ENCODE results near the gene NR2E1. TPM values are rescaled to one million over a fixed set of nuclear protein-coding genes. Genes with fewer than 3 reads are reported as not detected.

The NR2E1 gene
- total and polyA plus RNA-seq, 7 donors, result not detected

GRCh38 chr6:108123946-108124345 lies 41.9 kb upstream of the NR2E1 start:
- intact Hi-C loops (cut with DNase I), result no loop called here
- no peak for TF ChIP-seq EP300 (IDR thresholded peaks at IDR 0.05)
- no peak for TF ChIP-seq POLR2AphosphoS5 (IDR thresholded peaks at IDR 0.05)
- no peak for TF ChIP-seq CTCF (IDR thresholded peaks at IDR 0.05)
- no peak for TF ChIP-seq POLR2A (IDR thresholded peaks at IDR 0.05)
- no peak overlapping the region for H3K27ac ChIP-seq
- no peak overlapping the region for H3K4me3 ChIP-seq
- H3K27me3 ChIP-seq, result peaks cover 15 to 87% (median 46%) of the 10 kb centered on the region in 3 donors
- peaks cover 0 to 9% (median 6%) of the 10 kb centered on the region in 4 donors for H3K4me1 ChIP-seq
- no peaks in the 10 kb centered on the region for H3K36me3 ChIP-seq
- H3K9me3 ChIP-seq, result no peaks in the 10 kb centered on the region
- no peak for DNase-seq
- 20 to 35% methylated on average over 7 of the region's 7 CpGs for WGBS, 2 donors

- Histone ChIP-seq H3K27ac (no peak overlapping the region), H3K9me3 (no peaks in the 10 kb centered on the region), H3K27me3 (peaks cover 4 to 56% (median 31%) of the 10 kb centered on the region in 3 donors), H3K4me3 (no peak overlapping the region), H3K36me3 (no peaks in the 10 kb centered on the region), H3K4me1 (no peaks in the 10 kb centered on the region)
- TF ChIP-seq POLR2A (IDR thresholded peaks at IDR 0.05), result no peak
- no peak for TF ChIP-seq CTCF (IDR thresholded peaks at IDR 0.05)
- no peak for TF ChIP-seq EP300 (IDR thresholded peaks at IDR 0.05)
- no peak for TF ChIP-seq POLR2AphosphoS5 (IDR thresholded peaks at IDR 0.05)
- intact Hi-C loops (cut with DNase I), result no loop called here
- DNase-seq, result no peak
- 88 to 91% methylated on average over 1 of the region's 1 CpG for WGBS, 2 donors
These were observed 38.8 kb upstream of the NR2E1 start for GRCh38 chr6:108127056-108127455.

- peaks cover 4 to 48% (median 29%) of the 10 kb centered on the region in 3 donors for H3K27me3 ChIP-seq
- 31 to 64% methylated on average over 2 of the region's 2 CpGs for WGBS, 2 donors
- H3K36me3 ChIP-seq, result no peaks in the 10 kb centered on the region
- TF ChIP-seq POLR2A (IDR thresholded peaks at IDR 0.05), result no peak
- no peak for TF ChIP-seq EP300 (IDR thresholded peaks at IDR 0.05)
- no peak for TF ChIP-seq CTCF (IDR thresholded peaks at IDR 0.05)
- no peak for TF ChIP-seq POLR2AphosphoS5 (IDR thresholded peaks at IDR 0.05)
- no peaks in the 10 kb centered on the region for H3K9me3 ChIP-seq
- H3K4me1 ChIP-seq, result no peaks in the 10 kb centered on the region
- intact Hi-C loops (cut with DNase I), result no loop called here
- H3K4me3 ChIP-seq, result no peak overlapping the region
- no peak for DNase-seq
- no peak overlapping the region for H3K27ac ChIP-seq
These were observed 38.0 kb upstream of the NR2E1 start for GRCh38 chr6:108127826-108128225.

GRCh38 chr6:108130262-108130661 lies 35.6 kb upstream of the NR2E1 start:
- H3K9me3 ChIP-seq, result no peaks in the 10 kb centered on the region
- no peak overlapping the region for H3K27ac ChIP-seq
- intact Hi-C loops (cut with DNase I), result loop anchor here (10.0 kb wide), 1 partner anchor 135 kb away; the partner anchor contains the start of gene SNX3
- TF ChIP-seq POLR2AphosphoS5 (IDR thresholded peaks at IDR 0.05) (no peak), POLR2A (IDR thresholded peaks at IDR 0.05) (no peak), CTCF (IDR thresholded peaks at IDR 0.05) (no peak), EP300 (IDR thresholded peaks at IDR 0.05) (no peak)
- no peaks in the 10 kb centered on the region for H3K36me3 ChIP-seq
- peaks cover 0 to 15% (median 13%) of the 10 kb centered on the region in 4 donors for H3K4me1 ChIP-seq
- no peak for DNase-seq
- H3K4me3 ChIP-seq, result no peak overlapping the region
- H3K27me3 ChIP-seq, result peaks cover 0 to 35% (median 14%) of the 10 kb centered on the region in 3 donors

- 48 to 49% methylated on average over 4 of the region's 4 CpGs for WGBS, 2 donors
- H3K27me3 ChIP-seq, result peaks cover 0 to 19% (median 4%) of the 10 kb centered on the region in 3 donors
- H3K4me1 ChIP-seq, result peaks cover 0 to 15% (median 13%) of the 10 kb centered on the region in 4 donors
These were observed 33.0 kb upstream of the NR2E1 start for GRCh38 chr6:108132863-108133262.

More at GRCh38 chr6:108132863-108133262, 33.0 kb upstream of the NR2E1 start:
- H3K36me3 ChIP-seq, result no peaks in the 10 kb centered on the region
- no peak overlapping the region for H3K27ac ChIP-seq
- no peaks in the 10 kb centered on the region for H3K9me3 ChIP-seq
- no peak for TF ChIP-seq POLR2AphosphoS5 (IDR thresholded peaks at IDR 0.05)
- no peak for TF ChIP-seq EP300 (IDR thresholded peaks at IDR 0.05)
- no peak for TF ChIP-seq CTCF (IDR thresholded peaks at IDR 0.05)
- TF ChIP-seq POLR2A (IDR thresholded peaks at IDR 0.05), result no peak
- intact Hi-C loops (cut with DNase I), result loop anchor here (10.0 kb wide), 1 partner anchor 132 kb away; the partner anchor contains the start of gene SNX3
- no peak for DNase-seq
- H3K4me3 ChIP-seq, result no peak overlapping the region
